A549 (cell line): ENCODE measurements around the gene RCBTB2. TPM values are rescaled to one million over a fixed set of nuclear protein-coding genes. Genes with fewer than 3 reads are reported as not detected.

ENCODE experiments used
- ATAC-seq, 2 experiments: fragments of 200-7000 bp in 1 of 2; fragments of >200 bp in 1 of 2; cut with Nextera tagmentation in 1 of 2; cut with Tn5 transposase in 1 of 2; 3 replicates each; pipeline versions ENCODE4 v1.8.0 to v1.9.1; 2018 to 2020; ENCODE audit warnings: mild to moderate bottlenecking in 1 of 2, moderate library complexity in 1 of 2
- CTCF ChIA-PET: fragments of 300-600 bp; sonication (Branson Sonifier 250); formaldehyde crosslinking; extraction: SDS; loops from one replicate; lab custom pipeline; 2021; ENCODE audit warnings: antibody characterized with exemption, inconsistent platforms; lab: Yijun Ruan, JAX
- POLR2A ChIA-PET: fragments of 350-600 bp; formaldehyde crosslinking; extraction: SDS; loops from one replicate; lab custom pipeline; 2021; ENCODE audit warnings: antibody characterized with exemption, inconsistent platforms; lab: Yijun Ruan, JAX
- DNase-seq, 2 experiments: peaks; one replicate each; pipeline versions ENCODE4 v3.0.0 to v3.0.0-alpha.2; 2011 to 2016; ENCODE audit warnings: low read depth in 1 of 2, low spot score in 1 of 2
- FAIRE-seq: peaks from 2 replicates; lab custom pipeline; 2011; peaks lifted over from hg19 to GRCh38; lab: Jason Lieb, UNC
- H3K27ac ChIP-seq, 2 experiments: fragments of >200 bp; sonication (Bioruptor Twin); formaldehyde crosslinking; 3 replicates each; pipeline ENCODE4 v1.5.1; 2016 to 2017
- H3K4me1 ChIP-seq: fragments of >200 bp; sonication (Bioruptor Twin); formaldehyde crosslinking; 3 replicates; pipeline ENCODE4 v1.6.1; 2016
- H3K4me2 ChIP-seq: fragments of >200 bp; sonication (Bioruptor Twin); formaldehyde crosslinking; 3 replicates; pipeline ENCODE4 v1.6.1; 2016
- H3K4me3 ChIP-seq: fragments of >200 bp; sonication (Bioruptor Twin); formaldehyde crosslinking; 3 replicates; pipeline ENCODE4 v1.5.1; 2016
- H3K9me3 ChIP-seq: fragments of >200 bp; sonication (Bioruptor Twin); formaldehyde crosslinking; 3 replicates; pipeline ENCODE4 v1.6.1; 2016
- BCL3 ChIP-seq: fragments of >200 bp; sonication (Bioruptor Twin); formaldehyde crosslinking; IDR thresholded peaks from 3 replicates; pipeline ENCODE4 v1.6.1; 2016
- CBX2 ChIP-seq: fragments of 200-600 bp; sonication (generic); IDR thresholded peaks from 2 replicates; pipeline ENCODE4 v1.6.1; 2016; ENCODE audit warnings: low read depth, mild to moderate bottlenecking, borderline replicate concordance
- CTCF ChIP-seq: fragments of >200 bp; sonication (Bioruptor Twin); formaldehyde crosslinking; IDR thresholded peaks from 3 replicates; pipeline ENCODE4 v1.5.1; 2016
- ELK1 ChIP-seq: fragments of 150-350 bp; IDR thresholded peaks from 2 replicates; pipeline ENCODE4 v1.6.1; 2014; ENCODE audit warnings: low read depth, mild to moderate bottlenecking, low read length
- GATA3 ChIP-seq: IDR thresholded peaks from 2 replicates; pipeline ENCODE4 v1.6.1; 2012; ENCODE audit warnings: borderline replicate concordance
- HES2 ChIP-seq: fragments of >200 bp; sonication (Bioruptor Twin); formaldehyde crosslinking; IDR thresholded peaks from 2 replicates; pipeline ENCODE4 v1.6.1; 2016
- HOXA7 ChIP-seq: fragments of 250-450 bp; sonication (Bioruptor Pico); IDR thresholded peaks from 2 replicates; pipeline ENCODE4 v1.5.0; 2020; ENCODE audit warnings: mild to moderate bottlenecking, moderate library complexity
- HOXB13 ChIP-seq: fragments of 250-450 bp; sonication (Bioruptor Pico); IDR thresholded peaks from 2 replicates; pipeline ENCODE4 v1.5.0; 2020; ENCODE audit warnings: low read depth, mild to moderate bottlenecking, moderate library complexity
- HOXB5 ChIP-seq: fragments of 250-450 bp; sonication (Bioruptor Pico); IDR thresholded peaks from 2 replicates; pipeline ENCODE4 v1.5.0; 2020; ENCODE audit warnings: mild to moderate bottlenecking, moderate library complexity
- KDM1A ChIP-seq: fragments of 200-600 bp; sonication (generic); IDR thresholded peaks from 2 replicates; pipeline ENCODE4 v1.6.1; 2016; ENCODE audit warnings: low read depth, mild to moderate bottlenecking
- KDM5A ChIP-seq: fragments of 200-600 bp; sonication (generic); IDR thresholded peaks from 2 replicates; pipeline ENCODE4 v1.6.1; 2016; ENCODE audit warnings: antibody characterized with exemption, mild to moderate bottlenecking
- MAFK ChIP-seq: fragments of 450-650 bp; IDR thresholded peaks from 2 replicates; pipeline ENCODE4 v1.6.1; 2014; ENCODE audit not compliant: partially characterized antibody
- MAX ChIP-seq: IDR thresholded peaks from 2 replicates; pipeline ENCODE4 v1.6.1; 2012
- MAZ ChIP-seq: fragments of 150-350 bp; IDR thresholded peaks from 2 replicates; pipeline ENCODE4 v1.6.1; 2014; ENCODE audit warnings: antibody characterized with exemption, low read depth, low read length, borderline replicate concordance
- MYC ChIP-seq: IDR thresholded peaks from 2 replicates; pipeline ENCODE4 v1.6.1; 2012; ENCODE audit warnings: mild to moderate bottlenecking, inconsistent platforms, low read length, improper control_type of control experiment, borderline replicate concordance
- NPAS2 ChIP-seq: fragments of 250-450 bp; sonication (Bioruptor Pico); IDR thresholded peaks from 2 replicates; pipeline ENCODE4 v1.8.0; 2022; ENCODE audit warnings: mild to moderate bottlenecking, moderate library complexity, borderline replicate concordance
- PHF8 ChIP-seq: fragments of 200-600 bp; sonication (generic); IDR thresholded peaks from 2 replicates; pipeline ENCODE4 v1.6.1; 2016; ENCODE audit warnings: low read depth, mild to moderate bottlenecking, antibody characterized with exemption, moderate library complexity, borderline replicate concordance
- POLR2AphosphoS2 ChIP-seq: conservative IDR thresholded peaks from 2 replicates; pipeline ENCODE4 v1.6.1; 2012; ENCODE audit warnings: low read length, improper control_type of control experiment, inconsistent platforms
- RAD21 ChIP-seq, 2 experiments: fragments of >200 bp in 1 of 2; sonication (Bioruptor Twin) in 1 of 2; formaldehyde crosslinking in 1 of 2; IDR thresholded peaks in 1 of 2; conservative IDR thresholded peaks in 1 of 2; 2 replicates in 1 of 2; 3 replicates in 1 of 2; pipeline ENCODE4 v1.6.1; 2012 to 2018; ENCODE audit warnings: inconsistent platforms in 1 of 2
- RARB ChIP-seq: fragments of 250-450 bp; sonication (Bioruptor Pico); IDR thresholded peaks from 2 replicates; pipeline ENCODE4 v1.8.0; 2021; ENCODE audit warnings: mild to moderate bottlenecking, moderate library complexity
- RCOR1 ChIP-seq: fragments of 150-350 bp; IDR thresholded peaks from 2 replicates; pipeline ENCODE4 v1.6.1; 2014; ENCODE audit warnings: antibody characterized with exemption, low read length, low read depth
- REST ChIP-seq: fragments of 200-600 bp; sonication (generic); IDR thresholded peaks from 2 replicates; pipeline ENCODE4 v1.6.1; 2016; ENCODE audit warnings: antibody characterized with exemption, mild to moderate bottlenecking, moderate library complexity
- RFX5 ChIP-seq: fragments of 450-650 bp; IDR thresholded peaks from 2 replicates; pipeline ENCODE4 v1.7.1; 2014; ENCODE audit warnings: antibody characterized with exemption, mild to moderate bottlenecking, moderate library complexity
- RNF2 ChIP-seq: fragments of 200-600 bp; sonication (generic); IDR thresholded peaks from 2 replicates; pipeline ENCODE4 v1.6.1; 2016; ENCODE audit warnings: low read depth, mild to moderate bottlenecking, antibody characterized with exemption, moderate library complexity, borderline replicate concordance
- TP53 ChIP-seq: fragments of 250-450 bp; sonication (Bioruptor Pico); IDR thresholded peaks from 2 replicates; pipeline ENCODE4 v1.5.0; 2021; ENCODE audit warnings: mild to moderate bottlenecking, moderate library complexity
- ZNF302 ChIP-seq: fragments of 250-450 bp; sonication (Bioruptor Pico); IDR thresholded peaks from 2 replicates; pipeline ENCODE4 v1.9.0; 2021; ENCODE audit warnings: inconsistent platforms, mild to moderate bottlenecking, moderate library complexity
- ZSCAN20 ChIP-seq: fragments of 250-450 bp; sonication (Bioruptor Pico); IDR thresholded peaks from 2 replicates; pipeline ENCODE4 v1.8.0; 2022; ENCODE audit warnings: mild to moderate bottlenecking, moderate library complexity
- WGBS: methylation state at CpG from one replicate; pipeline ENCODE4 v1.1.6; 2017; ENCODE audit errors: missing lambda C conversion rate; 5-methylcytosine and 5-hydroxymethylcytosine counted together
- polyA plus RNA-seq, 4 experiments: library from polyadenylated mRNA; depleted of rRNA in 3 of 4; stranded (reverse); fragments of >200 nt; fragmentation: RNase III in 1 of 4; extraction: RNeasy Plus Mini Kit Qiagen cat#74134 plus additional on column Dnase treatment in 1 of 4; gene quantifications; 2 replicates in 3 of 4; 3 replicates in 1 of 4; pipeline ENCODE4 v1.2.3, GENCODE V29; 2011 to 2017

RCBTB2 gene
- polyA plus RNA-seq, 2 of the 4 experiments (the other 2 are of a cell fraction): 1.1 to 2.0 TPM

GRCh38 chr13:48562296-48563066, 29.6 kb upstream of the RCBTB2 start:
- no peak overlapping the region for H3K4me3 ChIP-seq
- CTCF ChIA-PET: no interaction called here

GRCh38 chr13:48561466-48562235, 28.8 kb upstream of the RCBTB2 start:
- Histone ChIP-seq H3K4me1 (no peaks in the 10 kb centered on the region), H3K4me3 (no peak overlapping the region), H3K27ac (no peak overlapping the region), H3K4me2 (no peak overlapping the region), H3K9me3 (no peaks in the 10 kb centered on the region)
- ChIA-PET POLR2A (interaction anchor here (1.5 kb wide), 1 partner anchor 29 kb away, joined by 4 read pairs; no protein-coding TSS in a partner anchor), CTCF (interaction anchor here (1.8 kb wide), 1 partner anchor 208 kb away, joined by 4 read pairs; no protein-coding TSS in a partner anchor)
- DNase-seq (no peak), FAIRE-seq (no peak), ATAC-seq (no peak)
- TF ChIP-seq HES2 (no peak), MAZ (no peak), REST (no peak), MAX (no peak), KDM1A (no peak), TP53 (CRISPR knock-in tag) (no peak), RARB (no peak), CTCF (no peak), GATA3 (no peak), RCOR1 (no peak)
- 100% methylated on average over 1 of the region's 1 CpG for WGBS

More at GRCh38 chr13:48562296-48563066, 29.6 kb upstream of the RCBTB2 start:
- no peak for DNase-seq
- FAIRE-seq: no peak
- no peak for ATAC-seq
- TF ChIP-seq POLR2AphosphoS2 (no peak), CBX2 (no peak), RAD21 (conservative IDR thresholded peaks at IDR 0.05 in 1 of 2, IDR thresholded peaks at IDR 0.05 in 1 of 2) (no peak), HOXB13 (CRISPR knock-in tag) (no peak), MAX (no peak), HOXB5 (CRISPR knock-in tag) (no peak), ZSCAN20 (CRISPR knock-in tag) (no peak), PHF8 (no peak), ELK1 (no peak), HOXA7 (CRISPR knock-in tag) (no peak), MAFK (no peak), BCL3 (no peak), KDM5A (no peak), MYC (no peak), NPAS2 (CRISPR knock-in tag) (no peak), RFX5 (no peak), RNF2 (no peak), ZNF302 (CRISPR knock-in tag) (no peak)
- POLR2A ChIA-PET: no interaction called here
- no peaks in the 10 kb centered on the region for H3K9me3 ChIP-seq
- no peaks in the 10 kb centered on the region for H3K4me1 ChIP-seq
- no peak overlapping the region for H3K4me2 ChIP-seq
- WGBS: 86% methylated on average over 4 of the region's 4 CpGs
- H3K27ac ChIP-seq: no peak overlapping the region
